ENCODE measurements around the gene KIFC1. TPM values are rescaled to one million over a fixed set of nuclear protein-coding genes. Genes with fewer than 3 reads are reported as not detected.

KIFC1 gene
- polyA plus RNA-seq, 3 donors = 0.14 to 0.87 (median 0.68) TPM

DNA sequence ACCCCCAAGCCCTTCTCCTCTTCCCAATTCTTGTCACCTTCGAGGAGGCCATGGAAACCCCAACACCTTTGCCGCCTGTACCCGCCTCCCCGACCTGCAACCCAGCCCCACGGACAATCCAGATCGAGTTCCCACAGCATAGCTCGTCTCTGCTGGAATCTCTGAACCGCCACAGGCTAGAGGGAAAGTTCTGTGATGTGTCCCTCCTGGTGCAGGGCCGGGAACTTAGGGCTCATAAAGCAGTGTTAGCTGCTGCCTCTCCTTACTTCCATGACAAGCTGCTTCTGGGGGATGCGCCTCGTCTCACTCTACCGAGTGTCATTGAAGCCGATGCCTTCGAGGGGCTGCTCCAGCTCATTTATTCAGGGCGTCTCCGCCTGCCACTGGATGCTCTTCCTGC lies 63.4 kb downstream of the KIFC1 start:
- Mint-ChIP-seq H3K27ac (peak overlapping the region in 6 of 7 donors; percentile 35 to 94 (median 87)), H3K27me3 (ENCODE audit: low read depth in 3 of 3) (peaks cover 0 to 3% (median 3%) of the 10 kb centered on the region in 3 donors), H3K4me1 (peaks cover 45% of the 10 kb centered on the region), H3K4me3 (peak overlapping the region; percentile 89 to 91), H3K36me3 (peaks cover 15 to 16% of the 10 kb centered on the region in 2 donors), H3K9me3 (peaks cover 0 to 2% (median 0%) of the 10 kb centered on the region in 7 donors)
- H2AFZ ChIP-seq (ENCODE audit: insufficient read depth, low read depth, low read length, poor library complexity, severe bottlenecking) = peak overlapping the region; percentile 87
- H3K4me3 ChIP-seq (replicated peaks in 1 of 3; ENCODE audit: low read depth in 2 of 3, low read length in 3 of 3) = peak overlapping the region; percentile 88 to 96 (median 95)
- peak overlapping the region; percentile 86 for H3K4me2 ChIP-seq (replicated peaks; ENCODE audit: extremely low read depth, low read length, poor library complexity, severe bottlenecking)
- 66% methylated on average over 16 of the region's 16 CpGs for WGBS (ENCODE audit: insufficient coverage)
- peaks cover 0 to 11% of the 10 kb centered on the region in 2 donors for H3K36me3 ChIP-seq (replicated peaks in 1 of 2; ENCODE audit: control insufficient read depth in 1 of 2, insufficient read depth in 2 of 2, low read length in 2 of 2)
- intact Hi-C loops (cut with micrococcal nuclease) = no loop called here
- DNase-seq = no peak
- no peaks in the 10 kb centered on the region for H3K9me3 ChIP-seq (replicated peaks in 1 of 2; ENCODE audit: control insufficient read depth in 1 of 2, insufficient read depth in 1 of 2, low read length in 2 of 2)
- TF ChIP-seq CTCF (IDR thresholded peaks at IDR 0.05) = no peak
- H4K20me1 ChIP-seq (ENCODE audit: insufficient read depth, low read length) = no peaks in the 10 kb centered on the region
- H3K27me3 ChIP-seq (ENCODE audit: control insufficient read depth in 2 of 2, insufficient read depth in 2 of 2, low read length in 2 of 2) = no peaks in the 10 kb centered on the region
- peaks cover 32% of the 10 kb centered on the region for H3K79me2 ChIP-seq (ENCODE audit: insufficient read depth, low read length)
- peak overlapping the region in 1 of 2 donors; percentile 82 for H3K27ac ChIP-seq (ENCODE audit: low read depth in 1 of 2, low read length in 2 of 2)
- H3K4me1 ChIP-seq (ENCODE audit: control insufficient read depth in 1 of 2, insufficient read depth in 2 of 2, low read length in 2 of 2) = peaks cover 38 to 50% of the 10 kb centered on the region in 2 donors
- peak overlapping the region; percentile 78 for H3K9ac ChIP-seq (ENCODE audit: insufficient read depth, low read length, poor library complexity, severe bottlenecking)

GRCh38 chr6:33456156-33456555 lies 64.5 kb downstream of the KIFC1 start:
- WGBS (ENCODE audit: insufficient coverage) = 97% methylated on average over 12 of the region's 12 CpGs
- Mint-ChIP-seq H3K27ac (peak overlapping the region in 1 of 7 donors; percentile 23), H3K4me3 (no peak overlapping the region)

More at GRCh38 chr6:33456156-33456555, 64.5 kb downstream of the KIFC1 start:
- Mint-ChIP-seq H3K36me3 (peaks cover 15 to 16% of the 10 kb centered on the region in 2 donors), H3K4me1 (peaks cover 34% of the 10 kb centered on the region), H3K27me3 (ENCODE audit: low read depth in 3 of 3) (peaks cover 0 to 3% (median 3%) of the 10 kb centered on the region in 3 donors), H3K9me3 (peaks cover 0 to 2% (median 0%) of the 10 kb centered on the region in 7 donors)
- H3K27me3 ChIP-seq (ENCODE audit: control insufficient read depth in 2 of 2, insufficient read depth in 2 of 2, low read length in 2 of 2) = no peaks in the 10 kb centered on the region
- H3K79me2 ChIP-seq (ENCODE audit: insufficient read depth, low read length) = peaks cover 32% of the 10 kb centered on the region
- no peak overlapping the region for H3K4me3 ChIP-seq (replicated peaks in 1 of 3; ENCODE audit: low read depth in 2 of 3, low read length in 3 of 3)
- intact Hi-C loops (cut with micrococcal nuclease) = no loop called here
- TF ChIP-seq CTCF (IDR thresholded peaks at IDR 0.05) = no peak
- no peak overlapping the region for H2AFZ ChIP-seq (ENCODE audit: insufficient read depth, low read depth, low read length, poor library complexity, severe bottlenecking)
- H4K20me1 ChIP-seq (ENCODE audit: insufficient read depth, low read length) = no peaks in the 10 kb centered on the region
- H3K9ac ChIP-seq (ENCODE audit: insufficient read depth, low read length, poor library complexity, severe bottlenecking) = no peak overlapping the region
- H3K9me3 ChIP-seq (replicated peaks in 1 of 2; ENCODE audit: control insufficient read depth in 1 of 2, insufficient read depth in 1 of 2, low read length in 2 of 2) = no peaks in the 10 kb centered on the region
- no peak for DNase-seq
- H3K4me2 ChIP-seq (replicated peaks; ENCODE audit: extremely low read depth, low read length, poor library complexity, severe bottlenecking) = no peak overlapping the region
- H3K27ac ChIP-seq (ENCODE audit: low read depth in 1 of 2, low read length in 2 of 2) = no peak overlapping the region
- peaks cover 27 to 39% of the 10 kb centered on the region in 2 donors for H3K4me1 ChIP-seq (ENCODE audit: control insufficient read depth in 1 of 2, insufficient read depth in 2 of 2, low read length in 2 of 2)
- H3K36me3 ChIP-seq (replicated peaks in 1 of 2; ENCODE audit: control insufficient read depth in 1 of 2, insufficient read depth in 2 of 2, low read length in 2 of 2) = peaks cover 0 to 11% of the 10 kb centered on the region in 2 donors
